ENCODE results near the gene ESRRA.

DNA sequence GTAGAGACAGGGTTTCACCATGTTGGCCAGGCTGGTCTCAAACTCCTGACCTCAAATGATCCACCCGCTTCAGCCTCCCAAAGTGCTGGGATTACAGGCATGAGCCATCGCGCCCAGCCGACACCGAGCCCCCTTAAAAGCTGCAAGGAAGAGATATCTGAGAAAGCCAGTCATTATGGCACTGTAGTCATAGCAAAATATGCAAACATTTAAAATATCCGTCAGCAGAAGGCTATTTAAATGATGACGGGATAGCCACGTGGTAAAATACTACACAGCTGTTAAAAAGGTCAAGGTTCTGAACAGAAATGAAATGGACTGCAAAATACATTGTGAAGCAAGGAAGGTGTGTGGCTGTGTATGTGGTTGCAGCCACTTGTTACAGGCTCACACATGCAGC lies 28.2 kb downstream of the ESRRA start:
- no peak for TF ChIP-seq EZH2 (IDR thresholded peaks at IDR 0.05)
- TF ChIP-seq POLR2AphosphoS5 (IDR thresholded peaks at IDR 0.05; ENCODE audit: borderline replicate concordance, low read depth, low read length): no peak
